Right ventricle myocardium superior (tissue), 1 donor: Measurements from ENCODE around the gene CCDC34. TPM values are rescaled to one million over a fixed set of nuclear protein-coding genes. Genes with fewer than 3 reads are reported as not detected.

Experiments
- ATAC-seq: fragments of 200-7000 bp; cut with Tn5 transposase; one replicate; pipeline ENCODE4 v1.9.1; 2020; ENCODE audit warnings: mild to moderate bottlenecking; ENCODE audit not compliant: poor library complexity
- DNase-seq: peaks from one replicate; pipeline ENCODE4 v3.0.0-alpha.2; 2020
- intact Hi-C: fragments of 100-400 bp; cut with DNase I; formaldehyde crosslinking; loops from one replicate; pipeline ENCODE4 v1.11.2; 2022
- total RNA-seq: library from RNA; stranded (reverse); fragmentation: NEBNext Ultra II Directional; extraction: Animal tissue kit (Norgen Biotek cat#: 25700); gene quantifications from one replicate; pipeline ENCODE4 v1.2.1, GENCODE V29; 2021
- donor health status: DM: no; HTN: yes; CAD: no; lungs with severe emphysema.

Gene CCDC34
- total RNA-seq, 1 donor from 2014 or later = 3.6 TPM

DNA sequence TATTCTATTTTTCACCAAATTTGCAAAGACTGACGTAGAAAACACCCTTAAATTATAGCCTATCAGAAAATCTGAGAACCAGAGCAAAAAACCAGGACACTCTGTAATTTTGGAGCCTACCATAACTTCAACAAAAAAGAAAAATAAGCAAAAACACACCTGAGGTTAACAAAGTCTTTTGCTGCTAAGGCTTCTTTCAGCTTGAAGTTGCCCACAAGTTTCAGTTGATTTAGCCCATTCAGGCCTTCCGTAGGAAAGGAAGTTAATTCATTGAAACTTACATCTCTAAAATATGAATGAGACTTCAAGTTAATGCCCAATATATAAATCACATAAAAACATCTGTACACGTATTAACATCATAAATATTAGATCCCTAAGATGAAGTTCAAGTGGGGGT is 10.4 kb upstream of the CCDC34 start:
- intact Hi-C loops = no loop called here
- DNase-seq = no peak
- no peak for ATAC-seq

DNA sequence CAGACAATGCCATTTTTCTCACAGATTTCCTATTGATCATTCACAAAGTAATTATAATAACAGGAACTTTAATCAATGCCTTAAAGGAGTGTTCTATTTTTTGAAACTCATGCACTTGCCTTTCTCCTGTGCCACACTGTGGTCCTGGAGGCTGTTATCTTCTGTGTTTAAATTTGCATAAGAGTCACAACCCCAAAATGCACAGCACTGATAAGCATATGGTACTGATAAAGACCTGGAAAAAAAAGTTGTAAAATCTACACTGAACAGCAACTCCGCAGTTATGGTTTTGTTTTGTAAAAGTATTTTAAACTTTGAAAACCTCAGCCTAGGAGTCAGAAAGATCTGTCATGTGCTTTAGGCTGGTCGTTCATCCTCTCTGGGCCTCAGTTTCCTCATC is 9.1 kb upstream of the CCDC34 start:
- DNase-seq (no peak), ATAC-seq (no peak)
- intact Hi-C loops = no loop called here

DNA sequence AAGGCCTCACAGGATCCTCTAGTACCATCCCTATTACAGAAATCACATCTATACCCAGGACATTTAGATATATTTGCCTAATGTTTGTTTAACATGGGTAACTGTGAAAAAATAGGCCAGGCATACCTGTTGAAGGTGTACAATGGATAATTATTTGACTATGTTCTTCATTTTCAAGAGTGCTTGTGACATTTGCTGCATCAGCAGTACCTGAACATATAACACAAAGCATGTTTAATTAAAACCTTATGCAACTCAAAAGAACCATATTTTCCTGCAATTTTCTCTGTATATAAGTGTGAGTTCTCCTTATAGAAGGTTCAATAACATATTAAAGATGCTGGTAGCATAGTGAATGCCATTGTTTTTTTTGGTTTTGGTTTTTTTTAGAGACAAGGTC is 8.5 kb upstream of the CCDC34 start:
- intact Hi-C loops = no loop called here
- DNase-seq (no peak), ATAC-seq (no peak)

DNA sequence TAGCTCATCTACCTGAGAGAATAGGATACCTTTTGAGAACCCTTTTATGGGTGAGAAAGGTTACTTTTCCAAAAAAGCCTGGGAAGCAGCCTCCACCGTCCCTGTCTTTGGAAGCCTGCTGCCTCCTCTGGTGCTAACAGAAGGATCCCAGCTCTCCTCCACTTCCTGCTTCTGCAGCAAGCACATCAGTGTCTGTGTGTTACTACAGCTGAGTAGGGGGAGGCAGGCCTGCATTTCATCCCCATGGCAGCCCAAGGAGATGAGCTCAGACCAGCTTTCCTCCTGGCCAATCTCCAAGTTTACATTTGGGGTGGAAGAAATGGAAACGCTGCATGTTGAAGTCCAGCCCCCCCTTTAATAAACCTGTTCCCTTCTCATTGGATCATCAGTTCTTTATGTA is 7.4 kb upstream of the CCDC34 start:
- intact Hi-C loops = no loop called here
- no peak for ATAC-seq
- no peak for DNase-seq

DNA sequence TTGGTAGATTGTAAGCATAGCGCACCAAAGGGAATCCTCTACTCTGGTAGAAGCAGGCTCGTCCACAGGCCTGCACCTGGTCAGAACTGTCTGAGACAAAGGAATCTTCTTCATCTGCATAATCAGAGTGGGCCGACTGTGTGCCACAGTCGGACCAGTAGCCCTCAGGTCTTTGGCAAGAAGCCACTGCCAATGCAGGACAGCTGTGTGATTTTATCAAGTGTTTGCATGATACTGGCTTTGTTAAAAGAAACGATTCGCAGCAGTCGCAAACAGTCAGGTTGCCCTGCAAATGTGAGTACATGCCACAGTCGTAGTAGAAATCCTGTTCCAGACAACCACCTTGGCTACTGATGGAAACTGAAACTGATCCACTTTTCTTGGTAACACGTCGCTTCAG is 4.9 kb upstream of the CCDC34 start:
- ATAC-seq (no peak), DNase-seq (no peak)
- intact Hi-C loops = loop anchor here (10.0 kb wide), 1 partner anchor 107 kb away; the partner anchor contains the start of gene LGR4

DNA sequence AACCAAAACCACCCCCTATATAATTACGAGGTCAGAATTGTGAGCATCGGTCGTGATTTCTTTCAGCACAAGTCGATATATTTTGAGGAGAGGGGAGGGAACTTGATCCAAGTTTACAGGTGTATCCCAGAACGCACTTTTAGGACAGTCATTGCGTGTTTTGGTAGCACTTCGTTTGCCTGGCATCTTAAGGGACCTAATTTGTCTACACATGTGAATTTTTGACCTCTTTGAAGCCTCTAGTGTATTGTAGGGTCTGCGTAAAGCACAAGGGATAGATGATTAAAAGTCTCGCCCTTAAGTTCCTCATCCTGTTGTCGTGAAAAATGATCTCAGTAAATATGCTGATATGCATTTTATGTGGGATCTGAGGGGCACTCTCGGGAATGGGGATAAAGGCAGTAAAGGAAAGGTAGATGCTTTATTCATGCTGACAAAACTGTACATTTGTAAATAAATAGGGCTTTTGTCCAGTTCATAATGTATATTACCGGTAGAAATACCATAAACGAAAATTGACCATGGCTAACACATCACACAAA is 632 bp upstream of the CCDC34 start:
- DNase-seq (no peak), ATAC-seq (no peak)
- intact Hi-C loops = loop anchor here (10.0 kb wide), 1 partner anchor 111 kb away; the partner anchor contains the start of gene LGR4

DNA sequence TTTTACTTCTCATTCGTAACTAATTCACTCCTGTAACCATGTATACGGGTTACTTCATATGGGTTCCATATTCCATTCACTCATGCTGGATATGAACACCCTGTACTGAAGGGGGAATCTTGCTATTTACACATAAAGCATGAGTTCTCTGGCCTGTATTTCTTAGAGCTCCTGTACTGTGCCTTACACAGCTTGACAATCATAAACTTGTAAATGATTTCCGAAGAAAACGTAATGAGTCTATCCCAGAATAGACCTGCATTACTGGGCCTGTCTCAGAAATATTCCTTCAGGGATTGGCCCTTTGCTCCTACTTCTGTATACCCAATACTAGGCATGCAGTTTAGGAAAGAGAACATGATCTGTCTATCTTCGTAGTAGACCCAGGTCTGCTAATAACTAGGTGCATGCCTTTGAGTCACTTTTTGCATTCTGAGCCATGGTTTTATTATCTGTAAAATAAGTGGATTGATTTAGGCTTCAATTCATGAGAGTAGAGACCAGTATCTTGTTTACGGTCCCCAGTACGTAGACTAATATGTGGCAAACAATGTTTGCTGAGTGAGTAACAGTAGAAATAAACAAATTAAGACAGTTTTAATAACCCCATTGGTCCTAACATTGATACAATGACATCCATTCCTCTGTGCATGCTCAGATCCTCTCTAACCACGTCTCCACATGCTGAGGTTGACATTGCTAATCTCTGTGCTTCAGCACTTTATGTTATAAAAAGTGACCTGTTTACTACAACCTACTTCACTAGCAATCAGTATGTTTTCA is 1.2 kb downstream of the CCDC34 start:
- no peak for DNase-seq
- intact Hi-C loops = loop anchor here (10.0 kb wide), 1 partner anchor 113 kb away; the partner anchor contains the start of gene LGR4
- ATAC-seq = no peak

DNA sequence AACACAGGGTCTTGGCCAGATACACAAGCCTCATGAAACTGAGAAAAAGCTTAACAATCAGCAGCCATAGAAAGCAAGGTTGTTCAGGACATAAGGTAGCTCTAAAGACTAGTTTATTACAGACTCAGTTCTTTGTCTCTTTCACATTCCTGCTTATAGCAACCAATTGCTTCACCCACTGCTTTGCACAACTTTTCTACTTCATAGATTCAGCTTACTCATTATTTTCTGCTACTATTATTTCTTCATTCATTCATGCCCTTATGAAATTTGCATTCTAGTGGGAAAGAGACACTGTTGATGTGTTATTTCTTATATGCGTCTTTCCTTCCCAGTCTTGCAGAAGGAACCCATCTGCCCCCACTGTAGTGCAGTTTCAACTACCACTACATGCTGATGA is 4.7 kb downstream of the CCDC34 start:
- intact Hi-C loops = no loop called here
- ATAC-seq (no peak), DNase-seq (no peak)

DNA sequence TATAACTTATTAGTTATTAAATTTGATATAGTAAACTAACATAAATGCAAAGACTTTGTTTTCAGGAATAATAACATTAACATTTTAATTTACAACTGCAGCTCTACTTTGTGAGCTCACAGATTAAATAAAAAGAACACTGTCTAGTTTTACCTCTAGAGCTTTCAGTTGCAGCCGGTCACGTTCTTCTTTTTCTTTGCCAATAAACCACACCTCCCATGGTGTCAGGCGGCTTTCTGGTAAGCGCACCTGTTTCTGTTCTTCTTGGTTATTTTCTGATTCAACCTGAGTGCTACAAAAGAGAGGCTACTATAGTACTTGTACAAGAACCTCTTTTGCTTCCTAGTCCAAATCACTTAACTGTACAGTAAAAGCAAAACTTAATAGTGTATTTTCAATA is 5.8 kb downstream of the CCDC34 start:
- intact Hi-C loops = no loop called here
- ATAC-seq = no peak
- DNase-seq = no peak

DNA sequence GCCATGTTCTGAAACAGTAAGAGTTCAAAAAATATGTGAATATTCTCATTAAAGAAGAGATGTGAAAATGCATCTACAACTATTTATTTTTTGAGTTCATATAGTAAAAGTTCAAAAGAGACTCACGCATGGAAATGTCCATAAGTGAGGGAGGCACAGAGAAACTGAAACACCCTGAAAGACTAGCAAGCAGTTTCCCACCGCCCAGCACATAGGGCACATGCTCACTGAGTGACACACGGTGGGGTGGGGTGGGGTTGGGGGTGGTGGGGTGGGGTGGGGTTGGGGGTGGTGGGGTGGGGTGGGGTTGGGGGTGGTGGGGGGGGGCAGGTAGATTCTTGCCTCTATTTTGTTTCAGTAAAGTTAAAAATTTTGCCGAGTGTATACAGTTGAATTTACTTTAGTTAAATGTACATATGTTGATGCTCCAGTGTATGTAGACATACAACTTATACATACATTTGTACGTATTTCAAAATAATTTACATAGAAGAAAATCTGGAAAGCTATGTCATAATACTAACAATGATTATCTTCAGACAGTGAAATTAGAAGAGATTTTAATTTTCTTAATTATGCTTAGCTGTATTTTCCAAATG is 6.3 kb downstream of the CCDC34 start:
- intact Hi-C loops = no loop called here
- DNase-seq = no peak
- ATAC-seq = no peak

DNA sequence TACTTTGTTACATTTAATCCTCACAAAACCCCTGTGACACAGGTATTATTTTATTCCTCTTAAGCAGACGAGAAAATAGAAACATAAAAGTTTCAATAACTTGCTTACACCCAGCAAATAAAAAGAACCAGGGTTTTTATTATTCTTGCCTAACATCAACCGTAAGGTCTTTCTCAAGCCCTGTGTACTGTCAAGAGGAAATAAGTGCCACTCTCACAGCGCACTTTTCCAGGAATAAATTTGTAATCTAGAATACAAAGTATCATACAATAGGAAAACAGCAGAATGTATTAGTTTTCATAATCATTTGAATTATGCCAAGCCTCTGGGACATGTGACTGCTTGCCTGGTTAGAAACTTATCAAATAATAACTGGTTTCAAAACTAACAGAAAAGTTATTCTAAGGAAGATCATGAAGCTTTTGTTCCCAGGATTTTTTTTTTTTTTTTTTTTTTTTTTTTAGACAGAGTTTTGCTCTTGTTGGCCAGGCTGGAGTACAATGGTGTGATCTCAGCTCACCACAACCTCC is 7.4 kb downstream of the CCDC34 start:
- DNase-seq (no peak), ATAC-seq (peak; percentile 35)
- intact Hi-C loops = no loop called here

DNA sequence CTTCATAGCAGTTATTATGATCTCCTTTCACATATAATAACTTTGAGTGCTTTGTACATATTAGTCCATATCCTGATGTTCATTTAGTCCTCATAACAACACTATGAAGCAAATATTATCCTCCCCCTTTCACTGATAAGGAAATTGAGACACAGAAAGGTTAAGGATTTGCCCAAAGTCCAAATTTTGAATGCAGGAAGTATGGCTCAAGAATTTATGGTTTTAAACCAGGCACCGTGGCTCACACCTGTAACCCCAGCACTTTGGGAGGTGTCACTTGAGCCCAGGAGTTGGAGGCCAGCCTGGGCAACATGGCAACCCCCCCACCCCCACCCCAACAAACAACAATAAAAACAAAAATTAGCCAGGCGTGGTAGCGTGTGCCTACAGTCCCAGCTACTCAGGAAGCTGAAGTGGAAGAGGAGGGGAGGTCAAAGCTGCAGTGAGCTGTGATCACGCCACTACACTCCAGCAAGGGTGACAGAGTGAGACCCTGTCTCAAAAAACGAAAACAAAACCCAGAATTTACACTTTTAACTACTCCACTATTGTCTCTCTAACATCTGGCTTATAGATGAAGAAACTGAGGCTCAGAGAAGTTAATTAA is 8.6 kb downstream of the CCDC34 start:
- intact Hi-C loops = no loop called here
- ATAC-seq (peak; percentile 49), DNase-seq (no peak)

DNA sequence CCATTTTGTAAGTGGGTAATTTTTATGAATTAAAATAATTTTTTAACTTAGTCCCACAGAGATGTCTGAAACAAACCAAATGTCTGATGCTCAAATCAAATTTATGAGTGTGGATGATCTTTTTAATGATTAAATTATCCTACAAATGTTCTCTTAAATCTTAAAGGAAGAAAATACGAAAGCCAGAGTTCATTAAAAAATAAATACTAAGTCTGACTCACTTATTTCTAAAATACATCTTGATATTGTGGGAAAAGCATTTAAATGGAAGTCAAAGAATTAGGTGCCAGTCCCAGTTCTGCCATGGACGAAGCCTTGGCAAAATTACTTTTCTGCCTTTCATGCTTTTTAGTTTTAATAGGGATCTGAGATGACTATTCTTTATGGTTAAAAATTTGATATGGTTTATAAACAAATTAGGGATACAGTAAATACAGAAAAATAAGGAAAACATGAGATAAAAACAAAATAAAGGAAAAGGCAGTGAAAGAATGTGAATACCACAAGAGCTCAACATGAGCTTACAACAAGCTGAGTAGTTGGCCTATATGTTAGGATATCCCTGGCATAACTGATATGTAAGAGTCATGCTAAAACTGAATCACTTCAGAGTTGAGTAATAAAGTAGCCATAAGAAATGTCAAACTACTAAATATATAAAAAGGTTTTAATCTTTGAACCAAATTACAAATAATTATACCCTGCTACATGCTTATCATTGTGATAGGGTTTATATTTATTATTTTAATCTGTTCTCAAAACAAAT is 9.2 kb downstream of the CCDC34 start:
- intact Hi-C loops = no loop called here
- no peak for ATAC-seq
- DNase-seq = no peak

DNA sequence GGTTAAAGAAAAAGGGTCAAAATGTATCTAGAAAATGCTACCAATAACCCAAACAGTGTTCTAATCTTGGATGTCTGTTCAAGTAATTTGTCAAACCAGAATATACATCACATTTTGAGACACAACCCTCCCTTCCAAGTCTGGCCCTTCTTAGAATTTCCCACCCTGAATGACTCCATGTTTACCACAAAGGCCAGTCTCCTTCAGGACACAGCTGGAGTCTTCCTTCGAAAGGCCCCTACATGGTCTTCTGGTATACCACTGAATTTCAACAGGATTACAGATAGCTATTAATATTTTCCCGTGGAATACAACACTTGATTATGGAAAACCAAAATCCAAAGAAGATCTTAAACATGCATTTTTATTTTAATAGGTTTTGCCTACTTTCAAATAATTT is 10.2 kb downstream of the CCDC34 start:
- intact Hi-C loops = no loop called here
- no peak for ATAC-seq
- no peak for DNase-seq

DNA sequence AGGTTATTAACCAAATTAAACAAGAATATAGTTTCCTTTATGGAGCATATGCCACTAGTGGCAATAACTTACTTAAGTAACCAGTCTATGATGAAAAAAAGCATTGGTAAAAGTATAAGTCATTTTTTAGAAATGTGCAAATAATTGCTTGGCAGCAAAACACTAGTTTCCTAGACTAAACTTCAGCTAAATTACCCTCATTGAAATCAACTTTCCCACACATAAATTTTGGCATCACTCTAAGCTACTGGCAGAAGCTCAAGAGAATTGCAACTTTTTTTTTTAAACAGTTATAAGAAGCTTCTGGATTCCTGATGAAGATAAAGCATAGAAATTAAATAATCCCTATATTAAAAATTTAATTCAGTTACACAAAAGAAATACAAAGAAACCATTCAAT is 12.5 kb downstream of the CCDC34 start:
- DNase-seq = no peak
- intact Hi-C loops = no loop called here

DNA sequence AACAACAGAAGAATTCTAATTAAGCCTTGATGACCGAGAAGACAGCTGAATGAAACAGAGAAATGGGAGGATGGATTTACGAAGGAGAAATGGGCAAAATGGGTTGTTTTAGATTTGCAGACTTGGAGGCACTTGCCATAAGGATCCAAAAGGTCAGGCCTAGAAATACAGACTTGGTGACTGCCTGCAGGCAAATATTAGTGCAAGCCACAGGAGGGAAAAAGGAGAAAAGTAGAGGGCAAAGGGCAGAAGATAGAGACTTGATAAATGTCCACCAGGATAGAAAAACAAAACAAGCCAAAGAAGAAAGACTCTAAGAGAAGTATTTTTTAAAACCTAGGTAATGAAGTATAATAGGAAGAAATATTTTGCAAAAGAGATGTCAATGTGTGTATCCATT is 13.1 kb downstream of the CCDC34 start:
- no peak for ATAC-seq
- intact Hi-C loops = no loop called here
- no peak for DNase-seq

More for the DNA sequence above, 12.5 kb downstream of the CCDC34 start:
- no peak for ATAC-seq

DNA sequence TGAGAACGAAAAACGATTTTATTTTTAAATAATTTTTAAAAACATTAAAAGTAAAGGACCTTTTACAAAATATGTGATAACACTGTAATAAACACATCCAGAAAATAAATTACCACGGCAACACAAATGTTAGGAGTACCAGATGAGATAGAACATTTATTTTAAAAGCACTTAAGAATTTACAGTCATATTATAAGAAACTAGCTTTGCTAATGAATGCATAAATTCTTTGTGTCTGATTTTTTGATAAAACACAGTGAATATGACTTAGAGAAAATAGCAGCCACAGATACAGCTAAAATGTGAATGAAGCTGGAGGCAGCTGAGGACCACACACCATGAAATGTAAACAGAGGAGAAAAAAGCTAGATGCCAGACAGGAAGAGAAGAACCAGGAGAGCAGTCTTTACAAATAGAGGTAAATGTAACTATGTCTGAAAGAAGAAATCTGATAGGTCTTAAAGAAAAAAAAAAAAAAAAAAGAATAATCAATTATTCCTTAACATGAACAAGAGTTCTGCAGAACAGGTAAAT is 14.6 kb downstream of the CCDC34 start:
- ATAC-seq (no peak), DNase-seq (no peak)
- intact Hi-C loops = no loop called here
